Measurements from ENCODE around the gene ANXA6.
A peak's percentile ranks its signal among the peaks of the same experiment; 100 is the strongest.
"Not testable (repeated sequence)": the region's sequence is repeated elsewhere in the genome, so short reads cannot be mapped to it uniquely, and the experiment has no call there.

The ANXA6 gene

GRCh38 chr5:151157426-151158286 is at the start of gene ANXA6:
Gene ANXA6 (minus strand): TSS chr5:151157779. CDS start chr5:151147901, 9,878 bp downstream.
- peak; percentile 95 for DNase-seq (ENCODE audit: low spot score)

GRCh38 chr5:151205411-151205810 is 47.8 kb upstream of the ANXA6 start:
- DNase-seq (ENCODE audit: low spot score): no peak

GRCh38 chr5:151204051-151204450 is 46.5 kb upstream of the ANXA6 start:
- DNase-seq (ENCODE audit: low spot score): no peak

GRCh38 chr5:151202381-151203139 is 45.0 kb upstream of the ANXA6 start:
- peak; percentile 57 for DNase-seq (ENCODE audit: low spot score)

GRCh38 chr5:151200913-151201595 is 43.5 kb upstream of the ANXA6 start:
- DNase-seq (ENCODE audit: low spot score): no peak

- no peak for DNase-seq (ENCODE audit: low spot score)
These were observed 42.1 kb upstream of the ANXA6 start for GRCh38 chr5:151199581-151200185.

- DNase-seq (ENCODE audit: low spot score): no peak
These were observed 41.3 kb upstream of the ANXA6 start for GRCh38 chr5:151198861-151199260.

GRCh38 chr5:151197291-151197600 is 39.7 kb upstream of the ANXA6 start:
- DNase-seq (ENCODE audit: low spot score): not testable (repeated sequence)

GRCh38 chr5:151196556-151197290 is 39.1 kb upstream of the ANXA6 start:
- DNase-seq (ENCODE audit: low spot score): no peak

- DNase-seq (ENCODE audit: low spot score): no peak
These were observed 38.0 kb upstream of the ANXA6 start for GRCh38 chr5:151195622-151196021.

- DNase-seq (ENCODE audit: low spot score): no peak
These were observed 35.0 kb upstream of the ANXA6 start for GRCh38 chr5:151192626-151193025.

GRCh38 chr5:151191661-151192060 is 34.1 kb upstream of the ANXA6 start:
- DNase-seq (ENCODE audit: low spot score): no peak

- no peak for DNase-seq (ENCODE audit: low spot score)
These were observed 31.6 kb upstream of the ANXA6 start for GRCh38 chr5:151189151-151189550.

- no peak for DNase-seq (ENCODE audit: low spot score)
These were observed 29.0 kb upstream of the ANXA6 start for GRCh38 chr5:151186538-151186937.

- DNase-seq (ENCODE audit: low spot score): no peak
These were observed 28.5 kb upstream of the ANXA6 start for GRCh38 chr5:151186052-151186451.

GRCh38 chr5:151184316-151185042 is 26.9 kb upstream of the ANXA6 start:
- DNase-seq (ENCODE audit: low spot score): no peak

GRCh38 chr5:151183456-151184245 is 26.1 kb upstream of the ANXA6 start:
- no peak for DNase-seq (ENCODE audit: low spot score)

GRCh38 chr5:151182976-151183375 is 25.4 kb upstream of the ANXA6 start:
- no peak for DNase-seq (ENCODE audit: low spot score)

GRCh38 chr5:151182524-151182900 is 24.9 kb upstream of the ANXA6 start:
- no peak for DNase-seq (ENCODE audit: low spot score)
